Spleen (tissue), 11 donors: Measurements from ENCODE around the gene CACNA2D3. TPM values are rescaled to one million over a fixed set of nuclear protein-coding genes. Genes with fewer than 3 reads are reported as not detected.

ENCODE experiments used
- DNase-seq: peaks from one replicate; pipeline ENCODE4 v3.0.0-alpha.2; 2020
- H3K27ac ChIP-seq, 8 donors: fragments of 200-600 bp; sonication (generic) in 7 of 8; 1 replicate in 4 of 8; 2 replicates in 4 of 8; pipeline versions ENCODE4 v1.5.0 to v1.8.0; 2016 to 2021; ENCODE audit warnings: inconsistent platforms in 4 of 8, mild to moderate bottlenecking in 4 of 8, moderate library complexity in 1 of 8
- H3K27me3 ChIP-seq, 7 donors: fragments of 200-600 bp; sonication (generic) in 6 of 7; replicated peaks in 1 of 7; 1 replicate in 4 of 7; 2 replicates in 3 of 7; pipeline versions ENCODE4 v1.5.0 to v1.8.0; 2016 to 2021; ENCODE audit warnings: inconsistent platforms in 3 of 7, mild to moderate bottlenecking in 1 of 7
- H3K36me3 ChIP-seq, 6 donors: fragments of 200-600 bp; sonication (generic) in 5 of 6; 1 replicate in 4 of 6; 2 replicates in 2 of 6; pipeline versions ENCODE4 v1.5.0 to v1.8.0; 2016 to 2021; ENCODE audit warnings: inconsistent platforms in 2 of 6
- H3K4me1 ChIP-seq, 6 donors: fragments of 200-600 bp; sonication (generic) in 5 of 6; 1 replicate in 3 of 6; 2 replicates in 3 of 6; pipeline versions ENCODE4 v1.5.0 to v1.8.0; 2016 to 2021; ENCODE audit warnings: inconsistent platforms in 3 of 6
- H3K4me3 ChIP-seq, 8 donors: fragments of 200-600 bp; sonication (generic) in 7 of 8; 1 replicate in 4 of 8; 2 replicates in 4 of 8; pipeline versions ENCODE4 v1.5.0 to v1.8.0; 2016 to 2021; ENCODE audit warnings: inconsistent platforms in 4 of 8, mild to moderate bottlenecking in 4 of 8, moderate library complexity in 2 of 8
- H3K9me3 ChIP-seq, 8 donors: fragments of 200-600 bp; sonication (generic) in 7 of 8; 1 replicate in 4 of 8; 2 replicates in 4 of 8; pipeline versions ENCODE4 v1.5.0 to v1.8.0; 2016 to 2021; ENCODE audit warnings: inconsistent platforms in 4 of 8
- POLR2A ChIP-seq, 3 donors: fragments of 450-650 bp; IDR thresholded peaks; one replicate each; pipeline ENCODE4 v1.5.1; 2017; ENCODE audit warnings: antibody characterized with exemption in 3 of 3, mild to moderate bottlenecking in 1 of 3
- POLR2AphosphoS5 ChIP-seq, 3 donors: sonication (generic); formaldehyde crosslinking; IDR thresholded peaks; one replicate each; pipeline ENCODE4 v1.5.1; 2017; ENCODE audit warnings: antibody characterized with exemption in 3 of 3
- WGBS, 5 donors: extraction: QIAGEN DNeasy Blood & Tissue Kit in 3 of 5; methylation state at CpG; one replicate each; pipeline versions ENCODE4 v1.1.5 to v1.1.7; 2013 to 2018; 5-methylcytosine and 5-hydroxymethylcytosine counted together
- intact Hi-C: fragments of 100-400 bp; cut with DNase I; formaldehyde crosslinking; loops from one replicate; pipeline ENCODE4 v1.15.0; 2023; ENCODE audit warnings: low total_unique reads
- polyA plus RNA-seq, 3 donors: library from polyadenylated mRNA; stranded (reverse); fragments of 200-250 nt; gene quantifications; one replicate each; pipeline ENCODE4 v1.2.1, GENCODE V29; 2013
- total RNA-seq, 7 donors: library from RNA; depleted of rRNA in 3 of 7; stranded (reverse); fragments of >200 nt in 3 of 7; fragmentation: NEBNext Ultra II Directional in 4 of 7; extraction: Animal tissue kit (Norgen Biotek cat#: 25700) in 4 of 7; gene quantifications; one replicate each; pipeline versions ENCODE4 v1.1.0 to v1.2.1, GENCODE V29; 2016 to 2021
- TF ChIP-seq, protein P1 (sequence below), 11 experiments: fragments of 200-600 bp in 7 of 11; fragments of 450-650 bp in 4 of 11; sonication (generic) in 4 of 11; IDR thresholded peaks in 8 of 11; conservative IDR thresholded peaks in 3 of 11; 1 replicate in 7 of 11; 2 replicates in 4 of 11; pipeline versions ENCODE4 v1.4.0 to v1.8.0; 2016 to 2021; ENCODE audit warnings: antibody characterized with exemption in 11 of 11, inconsistent platforms in 4 of 11, mild to moderate bottlenecking in 1 of 11
- donor health status: healthy with polysubstance abuse.
- donor health status: DM: no; HTN: no; CAD: no; lungs with moderate emphysema.
- donor health status: DM: no; HTN: no; CAD: no.
- donor health status: Bipolar disorder and iron deficiency.
- donor health status: healthy.
- donor health status: DM: no; HTN: no; CAD: no.
- donor health status: DM: yes; HTN: yes; CAD: no.

The CACNA2D3 gene
- total and polyA plus RNA-seq, 10 donors, result 0.83 to 4.9 (median 2.9) TPM

GRCh38 chr3:54176106-54176505 is 53.8 kb downstream of the CACNA2D3 start:
- Histone ChIP-seq H3K27me3 (no peaks in the 10 kb centered on the region), H3K4me3 (no peak overlapping the region), H3K9me3 (no peaks in the 10 kb centered on the region), H3K27ac (no peak overlapping the region), H3K36me3 (no peaks in the 10 kb centered on the region), H3K4me1 (no peaks in the 10 kb centered on the region)
- no peak for TF ChIP-seq POLR2AphosphoS5 (IDR thresholded peaks at IDR 0.05)
- TF ChIP-seq, protein P1, sequence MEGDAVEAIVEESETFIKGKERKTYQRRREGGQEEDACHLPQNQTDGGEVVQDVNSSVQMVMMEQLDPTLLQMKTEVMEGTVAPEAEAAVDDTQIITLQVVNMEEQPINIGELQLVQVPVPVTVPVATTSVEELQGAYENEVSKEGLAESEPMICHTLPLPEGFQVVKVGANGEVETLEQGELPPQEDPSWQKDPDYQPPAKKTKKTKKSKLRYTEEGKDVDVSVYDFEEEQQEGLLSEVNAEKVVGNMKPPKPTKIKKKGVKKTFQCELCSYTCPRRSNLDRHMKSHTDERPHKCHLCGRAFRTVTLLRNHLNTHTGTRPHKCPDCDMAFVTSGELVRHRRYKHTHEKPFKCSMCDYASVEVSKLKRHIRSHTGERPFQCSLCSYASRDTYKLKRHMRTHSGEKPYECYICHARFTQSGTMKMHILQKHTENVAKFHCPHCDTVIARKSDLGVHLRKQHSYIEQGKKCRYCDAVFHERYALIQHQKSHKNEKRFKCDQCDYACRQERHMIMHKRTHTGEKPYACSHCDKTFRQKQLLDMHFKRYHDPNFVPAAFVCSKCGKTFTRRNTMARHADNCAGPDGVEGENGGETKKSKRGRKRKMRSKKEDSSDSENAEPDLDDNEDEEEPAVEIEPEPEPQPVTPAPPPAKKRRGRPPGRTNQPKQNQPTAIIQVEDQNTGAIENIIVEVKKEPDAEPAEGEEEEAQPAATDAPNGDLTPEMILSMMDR (IDR thresholded peaks at IDR 0.05 in 8 of 11, conservative IDR thresholded peaks at IDR 0.05 in 3 of 11), result no peak
- no peak for TF ChIP-seq POLR2A (IDR thresholded peaks at IDR 0.05)
- DNase-seq, result no peak
- intact Hi-C loops, result no loop called here
- WGBS, 5 donors, result 67 to 79% (median 71%) methylated on average over 3 of the region's 3 CpGs

- no peaks in the 10 kb centered on the region for H3K9me3 ChIP-seq
- H3K27ac ChIP-seq, result no peak overlapping the region
- 70 to 82% (median 74%) methylated on average over 3 of the region's 3 CpGs for WGBS, 5 donors
- TF ChIP-seq POLR2AphosphoS5 (IDR thresholded peaks at IDR 0.05) (no peak), POLR2A (IDR thresholded peaks at IDR 0.05) (no peak)
- TF ChIP-seq, protein P1 (IDR thresholded peaks at IDR 0.05 in 8 of 11, conservative IDR thresholded peaks at IDR 0.05 in 3 of 11), result no peak
- intact Hi-C loops, result no loop called here
- H3K4me3 ChIP-seq, result no peak overlapping the region
- H3K4me1 ChIP-seq, result no peaks in the 10 kb centered on the region
- H3K27me3 ChIP-seq, result no peaks in the 10 kb centered on the region
- no peaks in the 10 kb centered on the region for H3K36me3 ChIP-seq
- no peak for DNase-seq
These were observed 55.5 kb downstream of the CACNA2D3 start for GRCh38 chr3:54177816-54178215.

GRCh38 chr3:54178376-54178775 is 56.0 kb downstream of the CACNA2D3 start:
- Histone ChIP-seq H3K9me3 (no peaks in the 10 kb centered on the region), H3K36me3 (no peaks in the 10 kb centered on the region), H3K27me3 (no peaks in the 10 kb centered on the region), H3K4me1 (peaks cover 0 to 5% (median 0%) of the 10 kb centered on the region in 6 donors), H3K27ac (no peak overlapping the region), H3K4me3 (no peak overlapping the region)
- intact Hi-C loops, result no loop called here
- 77 to 88% (median 84%) methylated on average over 5 of the region's 5 CpGs for WGBS, 5 donors
- no peak for DNase-seq
- TF ChIP-seq POLR2AphosphoS5 (IDR thresholded peaks at IDR 0.05), result no peak
- TF ChIP-seq, protein P1 (IDR thresholded peaks at IDR 0.05 in 8 of 11, conservative IDR thresholded peaks at IDR 0.05 in 3 of 11), result no peak
- TF ChIP-seq POLR2A (IDR thresholded peaks at IDR 0.05), result no peak

DNA sequence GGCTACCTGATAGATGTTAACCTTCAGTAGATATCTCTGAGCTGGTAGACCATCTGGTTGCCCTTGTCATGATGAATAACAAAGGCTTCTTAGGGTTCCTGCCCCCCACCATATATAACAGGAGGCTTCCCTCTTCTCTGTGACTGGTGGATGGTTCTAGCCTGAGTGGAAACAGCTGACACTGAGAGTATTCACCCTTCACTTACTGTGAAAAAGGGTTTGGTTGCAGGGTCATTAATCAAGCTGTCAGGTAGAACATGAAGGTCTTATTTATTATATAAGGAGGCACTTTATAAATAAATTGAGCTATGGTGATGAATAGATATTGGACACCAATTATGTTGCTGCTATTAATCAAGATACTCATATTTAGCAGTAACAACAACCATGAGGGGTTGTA is 58.6 kb downstream of the CACNA2D3 start:
- Histone ChIP-seq H3K4me1 (peaks cover 0 to 15% (median 4%) of the 10 kb centered on the region in 6 donors), H3K36me3 (no peaks in the 10 kb centered on the region), H3K27me3 (no peaks in the 10 kb centered on the region), H3K4me3 (no peak overlapping the region), H3K9me3 (no peaks in the 10 kb centered on the region), H3K27ac (no peak overlapping the region)
- no peak for DNase-seq
- intact Hi-C loops, result no loop called here
- TF ChIP-seq, protein P1 (IDR thresholded peaks at IDR 0.05 in 8 of 11, conservative IDR thresholded peaks at IDR 0.05 in 3 of 11), result no peak
- TF ChIP-seq POLR2AphosphoS5 (IDR thresholded peaks at IDR 0.05), result no peak
- TF ChIP-seq POLR2A (IDR thresholded peaks at IDR 0.05), result no peak
